GM21390 (cell line): Measurements from ENCODE around the gene C6orf15.

ENCODE experiments used
- ATAC-seq: cut with Tn5 transposase; IDR thresholded peaks from one replicate; pipeline ENCODE4 v1.9.1; 2021; ENCODE audit not compliant: unreplicated experiment

Gene C6orf15

GRCh38 chr6:31131595-31131994, 19.2 kb upstream of the C6orf15 start:
- no peak for ATAC-seq

GRCh38 chr6:31130751-31131150, 18.4 kb upstream of the C6orf15 start:
- ATAC-seq, result no peak

GRCh38 chr6:31129130-31129529, 16.8 kb upstream of the C6orf15 start:
- no peak for ATAC-seq

GRCh38 chr6:31128093-31128676, 15.8 kb upstream of the C6orf15 start:
- no peak for ATAC-seq

GRCh38 chr6:31126396-31127175, 14.2 kb upstream of the C6orf15 start:
- no peak for ATAC-seq

- ATAC-seq, result no peak
Measured at GRCh38 chr6:31125586-31126363, 13.4 kb upstream of the C6orf15 start.

GRCh38 chr6:31125162-31125561, 12.8 kb upstream of the C6orf15 start:
- no peak for ATAC-seq

GRCh38 chr6:31122791-31123706, 10.7 kb upstream of the C6orf15 start:
- no peak for ATAC-seq

- ATAC-seq, result no peak
Measured at GRCh38 chr6:31121131-31121790, 8.9 kb upstream of the C6orf15 start.

- ATAC-seq, result no peak
Measured at GRCh38 chr6:31120151-31120915, 8.0 kb upstream of the C6orf15 start, which contains the start of gene CDSN. Gene CDSN (minus strand): TSS chr6:31120446. CDS start chr6:31120419, 27 bp downstream.

- ATAC-seq, result no peak
Measured at GRCh38 chr6:31118178-31118577, 5.8 kb upstream of the C6orf15 start.

- no peak for ATAC-seq
Measured at GRCh38 chr6:31116661-31117385, 4.4 kb upstream of the C6orf15 start.

- no peak for ATAC-seq
Measured at GRCh38 chr6:31115941-31116560, 3.7 kb upstream of the C6orf15 start.

GRCh38 chr6:31114970-31115849, 2.8 kb upstream of the C6orf15 start:
- no peak for ATAC-seq

- ATAC-seq, result no peak
Measured at GRCh38 chr6:31114541-31114878, 2.1 kb upstream of the C6orf15 start, which contains the start of gene PSORS1C1. Gene PSORS1C1 (plus strand): TSS chr6:31114800. CDS start chr6:31129633, 14,833 bp downstream.

- no peak for ATAC-seq
Measured at GRCh38 chr6:31113861-31114540, 1.6 kb upstream of the C6orf15 start.

GRCh38 chr6:31111712-31112111, 663 bp downstream of the C6orf15 start:
- ATAC-seq, result no peak
